Measurements from ENCODE around the gene ANKHD1. TPM values are rescaled to one million over a fixed set of nuclear protein-coding genes. Genes with fewer than 3 reads are reported as not detected.
"Not testable (repeated sequence)": the region's sequence is repeated elsewhere in the genome, so short reads cannot be mapped to it uniquely, and the experiment has no call there.

The ANKHD1 gene
- total and polyA plus RNA-seq, 2 of the 8 experiments (the other 6 are each of a cell fraction or from before 2014, with no cell fraction given): 69.9 to 108 TPM

GRCh38 chr5:140421375-140421774 is 19.7 kb downstream of the ANKHD1 start:
- not testable (repeated sequence) for H3K36me3 ChIP-seq (ENCODE audit: control insufficient read depth in 2 of 4, insufficient read depth in 4 of 4, low read length in 3 of 4); H3K4ac ChIP-seq (replicated peaks; ENCODE audit: insufficient read length, low read depth, low read length); H3K18ac ChIP-seq (ENCODE audit: extremely low read depth, low read length); H4K5ac ChIP-seq (ENCODE audit: insufficient read length, low read depth, low read length); H4K8ac ChIP-seq (ENCODE audit: extremely low read depth, insufficient read depth, low read length); H2BK120ac ChIP-seq (replicated peaks; ENCODE audit: low read depth, low read length); H3K14ac ChIP-seq (ENCODE audit: insufficient read length); DNase-seq (ENCODE audit: low read depth in 1 of 2, low spot score in 2 of 2); H3K4me1 ChIP-seq (replicated peaks in 1 of 4; ENCODE audit: control insufficient read depth in 3 of 4, insufficient read depth in 4 of 4, low read length in 3 of 4); H3K4me2 ChIP-seq (ENCODE audit: insufficient read depth in 1 of 2, low read depth in 2 of 2, low read length in 2 of 2); H3K9me3 ChIP-seq (ENCODE audit: insufficient read depth in 2 of 2, low read depth in 1 of 2, low read length in 1 of 2); H3K23me2 ChIP-seq (ENCODE audit: low read depth, low read length); H3K9ac ChIP-seq (replicated peaks in 1 of 4; ENCODE audit: extremely low read depth in 1 of 4, low read depth in 3 of 4, low read length in 3 of 4); H3K4me3 ChIP-seq (ENCODE audit: extremely low read depth in 1 of 4, insufficient read depth in 2 of 4, low read depth in 3 of 4, low read length in 4 of 4); H2BK20ac ChIP-seq (ENCODE audit: low read length); H3K27me3 ChIP-seq (replicated peaks in 1 of 4; ENCODE audit: control insufficient read depth in 3 of 4, extremely low read depth in 1 of 4, insufficient read depth in 3 of 4, low read length in 3 of 4); FAIRE-seq; H4K91ac ChIP-seq (replicated peaks; ENCODE audit: insufficient read length, low read length); H2AK5ac ChIP-seq (ENCODE audit: low read depth, low read length); H3K79me1 ChIP-seq (ENCODE audit: low read depth, low read length); H3K23ac ChIP-seq (ENCODE audit: insufficient read length); H2BK15ac ChIP-seq (ENCODE audit: low read length); H3K56ac ChIP-seq (replicated peaks; ENCODE audit: insufficient read length, low read depth, low read length); H2AFZ ChIP-seq (ENCODE audit: low read length); H4K20me1 ChIP-seq (replicated peaks in 1 of 2; ENCODE audit: control insufficient read depth in 1 of 2, insufficient read depth in 2 of 2, low read length in 2 of 2); H2BK5ac ChIP-seq (ENCODE audit: low read depth, low read length); H3K27ac ChIP-seq (ENCODE audit: low read depth, low read length); H2BK12ac ChIP-seq (ENCODE audit: low read depth, low read length)
- WGBS, 2 experiments (ENCODE audit: extremely low coverage in 1 of 2, insufficient coverage in 1 of 2, insufficient read length in 1 of 2, insufficient replicate concordance in 2 of 2, low coverage in 1 of 2, low lambda C conversion rate in 2 of 2, missing lambda C conversion rate in 1 of 2): 88% methylated on average over 7 of the region's 7 CpGs; no CpG with 5 or more reads in 1 of the 2 experiments
- ChIA-PET CTCF (ENCODE audit: partially characterized antibody) (interaction anchor here (1.1 to 2.9 kb wide), 2 partner anchors 11 to 48 kb away, joined by 3 to 10 read pairs; no protein-coding TSS in a partner anchor), POLR2A (ENCODE audit: partially characterized antibody) (interaction anchor here (0.6 to 5.2 kb wide), 3 partner anchors 8 to 20 kb away, joined by 4 to 29 read pairs (median 4); partner anchors contain the start of gene ANKHD1)
- peaks cover 8 to 91% of the 10 kb centered on the region in 2 experiments for H3K79me2 ChIP-seq (ENCODE audit: control insufficient read depth in 1 of 2, insufficient read depth in 2 of 2, low read length in 2 of 2)

Measured in H1 (cell line).